Progenitor cell of endocrine pancreas (in vitro differentiated cells): ENCODE data around the gene OSBPL9. TPM values are rescaled to one million over a fixed set of nuclear protein-coding genes. Genes with fewer than 3 reads are reported as not detected.

ENCODE experiments used
- DNase-seq: peaks from one replicate; pipeline ENCODE4 v3.0.0; 2021; ENCODE audit warnings: low spot score; ENCODE audit not compliant: unreplicated experiment
- H3K27ac Mint-ChIP-seq: 2 replicates; pipeline ENCODE4 v1.8.0; 2021; ENCODE audit warnings: mild to moderate bottlenecking, moderate library complexity, mixed read lengths
- H3K27me3 Mint-ChIP-seq: 2 replicates; pipeline ENCODE4 v1.8.0; 2021; ENCODE audit warnings: mixed read lengths
- H3K36me3 Mint-ChIP-seq: 2 replicates; pipeline ENCODE4 v1.8.0; 2022; ENCODE audit warnings: mixed read lengths; ENCODE audit not compliant: insufficient read depth
- H3K4me1 Mint-ChIP-seq: 2 replicates; pipeline ENCODE4 v1.8.0; 2021; ENCODE audit warnings: low read depth, mixed read lengths
- H3K4me3 Mint-ChIP-seq: 2 replicates; pipeline ENCODE4 v1.8.0; 2021; ENCODE audit warnings: low read depth, mild to moderate bottlenecking, moderate library complexity, mixed read lengths
- H3K9me3 Mint-ChIP-seq: 2 replicates; pipeline ENCODE4 v1.8.0; 2021; ENCODE audit warnings: low read depth, mixed read lengths
- CTCF ChIP-seq: fragments of 200-600 bp; sonication (generic); IDR thresholded peaks from one replicate; pipeline ENCODE4 v1.5.0; 2021; ENCODE audit warnings: antibody characterized with exemption, mild to moderate bottlenecking; ENCODE audit not compliant: unreplicated experiment
- total RNA-seq: library from RNA; stranded (reverse); gene quantifications from 2 replicates; pipeline ENCODE4 v1.2.1, GENCODE V29; 2021

OSBPL9 gene
- total RNA-seq, 1 donor from 2014 or later = 138 TPM

GRCh38 chr1:51629918-51630317 is 13.0 kb downstream of the OSBPL9 start:
- Mint-ChIP-seq H3K36me3 (peaks cover 2% of the 10 kb centered on the region), H3K4me3 (no peak overlapping the region), H3K27me3 (no peaks in the 10 kb centered on the region), H3K4me1 (peaks cover 13% of the 10 kb centered on the region), H3K9me3 (no peaks in the 10 kb centered on the region), H3K27ac (no peak overlapping the region)
- no peak for DNase-seq
- TF ChIP-seq CTCF = no peak

GRCh38 chr1:51630393-51630792 is 13.5 kb downstream of the OSBPL9 start:
- no peak for DNase-seq
- Mint-ChIP-seq H3K27ac (no peak overlapping the region), H3K4me3 (no peak overlapping the region), H3K36me3 (peaks cover 2% of the 10 kb centered on the region), H3K27me3 (no peaks in the 10 kb centered on the region), H3K9me3 (no peaks in the 10 kb centered on the region), H3K4me1 (peaks cover 15% of the 10 kb centered on the region)
- no peak for TF ChIP-seq CTCF

- Mint-ChIP-seq H3K27ac (no peak overlapping the region), H3K4me1 (peaks cover 20% of the 10 kb centered on the region), H3K27me3 (no peaks in the 10 kb centered on the region), H3K36me3 (peaks cover 2% of the 10 kb centered on the region), H3K9me3 (no peaks in the 10 kb centered on the region), H3K4me3 (no peak overlapping the region)
- no peak for DNase-seq
- no peak for TF ChIP-seq CTCF
Observed at GRCh38 chr1:51630922-51631321, 14.0 kb downstream of the OSBPL9 start.

GRCh38 chr1:51631747-51632146 is 14.9 kb downstream of the OSBPL9 start:
- TF ChIP-seq CTCF = no peak
- H3K4me3 Mint-ChIP-seq = no peak overlapping the region
- no peak overlapping the region for H3K27ac Mint-ChIP-seq
- DNase-seq = no peak
- no peaks in the 10 kb centered on the region for H3K9me3 Mint-ChIP-seq
- H3K36me3 Mint-ChIP-seq = peaks cover 2% of the 10 kb centered on the region
- no peaks in the 10 kb centered on the region for H3K27me3 Mint-ChIP-seq
- peaks cover 23% of the 10 kb centered on the region for H3K4me1 Mint-ChIP-seq

- Mint-ChIP-seq H3K27me3 (no peaks in the 10 kb centered on the region), H3K27ac (peak overlapping the region; percentile 5), H3K4me3 (no peak overlapping the region), H3K4me1 (peaks cover 14% of the 10 kb centered on the region), H3K9me3 (no peaks in the 10 kb centered on the region), H3K36me3 (peaks cover 2% of the 10 kb centered on the region)
- TF ChIP-seq CTCF = no peak
- no peak for DNase-seq
Observed at GRCh38 chr1:51634618-51635017, 17.7 kb downstream of the OSBPL9 start.
